ENCODE data around the gene EMC1. TPM values are rescaled to one million over a fixed set of nuclear protein-coding genes. Genes with fewer than 3 reads are reported as not detected.
A peak's percentile ranks its signal among the peaks of the same experiment; 100 is the strongest.

The EMC1 gene
- total RNA-seq, 6 experiments from 2014 or later: 86.8 to 106 (median 93.6) TPM

DNA sequence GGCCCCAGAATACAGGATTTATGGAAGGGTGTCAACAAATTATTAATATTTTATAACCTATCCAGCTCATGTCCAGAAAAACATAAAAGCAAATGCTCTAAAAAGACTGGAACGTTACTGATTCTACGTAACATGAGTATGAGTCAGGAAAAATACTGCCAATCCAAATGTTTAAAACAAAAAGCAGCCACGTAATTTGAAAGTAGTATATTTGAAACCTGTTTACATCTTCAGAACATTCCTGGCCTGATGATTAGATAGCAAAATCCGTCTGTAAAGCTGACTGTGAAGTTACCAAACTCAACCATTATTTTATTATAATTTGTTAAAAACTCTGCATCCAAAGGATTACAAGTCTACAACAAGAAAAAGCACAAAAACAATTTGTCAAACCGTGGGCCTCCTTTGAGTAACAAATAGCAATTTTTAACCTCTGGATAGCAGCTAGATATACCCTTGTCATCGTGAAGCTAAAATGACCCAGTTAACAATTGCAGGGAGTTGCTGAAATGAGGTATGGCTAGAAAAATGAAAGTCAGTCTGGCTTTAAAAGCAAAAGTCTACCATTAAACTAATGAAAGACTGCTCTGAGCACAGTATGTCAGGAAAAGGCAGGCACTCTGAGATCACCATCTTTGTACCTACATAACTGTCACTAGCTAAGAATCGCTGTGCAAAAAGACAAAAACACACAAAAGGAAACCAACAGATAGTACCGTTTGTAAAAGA, 42.5 kb downstream of the EMC1 start:
- Mint-ChIP-seq H3K36me3 (ENCODE audit: low read depth) (peaks cover 38% of the 10 kb centered on the region), H3K27me3 (ENCODE audit: insufficient read depth) (no peaks in the 10 kb centered on the region), H3K27ac (peak overlapping the region; percentile 93), H3K4me1 (ENCODE audit: low read depth) (peaks cover 76% of the 10 kb centered on the region), H3K9me3 (no peaks in the 10 kb centered on the region), H3K4me3 (peak overlapping the region; percentile 94)
- DNase-seq: peak; percentile 71
- no peak for TF ChIP-seq CTCF (IDR thresholded peaks at IDR 0.05)

DNA sequence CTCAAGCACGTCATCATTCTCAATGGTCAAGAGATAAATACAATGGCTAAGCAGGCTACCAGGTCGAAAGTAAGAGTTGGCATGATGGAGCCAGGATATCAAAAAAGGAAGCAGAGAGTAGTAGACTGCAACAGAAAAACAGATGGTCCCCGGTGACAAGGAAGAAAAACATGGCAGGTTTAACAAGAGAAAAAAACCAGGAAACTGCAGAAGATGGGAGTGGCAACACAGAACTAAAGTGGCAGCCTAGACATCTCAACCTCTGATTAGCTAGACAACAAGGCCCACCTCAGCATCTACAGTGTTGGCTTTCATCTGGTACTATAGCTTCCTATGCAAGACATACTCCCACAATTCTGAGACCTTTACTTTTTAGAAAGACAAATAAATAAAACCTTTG, 44.4 kb downstream of the EMC1 start:
- Mint-ChIP-seq H3K27me3 (ENCODE audit: insufficient read depth) (no peaks in the 10 kb centered on the region), H3K4me3 (peak overlapping the region; percentile 50), H3K9me3 (no peaks in the 10 kb centered on the region), H3K4me1 (ENCODE audit: low read depth) (peaks cover 76% of the 10 kb centered on the region), H3K27ac (peak overlapping the region; percentile 69), H3K36me3 (ENCODE audit: low read depth) (peaks cover 34% of the 10 kb centered on the region)
- no peak for TF ChIP-seq CTCF (IDR thresholded peaks at IDR 0.05)
- no peak for DNase-seq

GRCh38 chr1:19205845-19206244, 45.5 kb downstream of the EMC1 start:
- H3K9me3 Mint-ChIP-seq: no peaks in the 10 kb centered on the region
- peak overlapping the region; percentile 66 for H3K27ac Mint-ChIP-seq
- peaks cover 31% of the 10 kb centered on the region for H3K36me3 Mint-ChIP-seq (ENCODE audit: low read depth)
- no peak overlapping the region for H3K4me3 Mint-ChIP-seq
- no peak for DNase-seq
- peaks cover 71% of the 10 kb centered on the region for H3K4me1 Mint-ChIP-seq (ENCODE audit: low read depth)
- no peaks in the 10 kb centered on the region for H3K27me3 Mint-ChIP-seq (ENCODE audit: insufficient read depth)
- no peak for TF ChIP-seq CTCF (IDR thresholded peaks at IDR 0.05)

DNA sequence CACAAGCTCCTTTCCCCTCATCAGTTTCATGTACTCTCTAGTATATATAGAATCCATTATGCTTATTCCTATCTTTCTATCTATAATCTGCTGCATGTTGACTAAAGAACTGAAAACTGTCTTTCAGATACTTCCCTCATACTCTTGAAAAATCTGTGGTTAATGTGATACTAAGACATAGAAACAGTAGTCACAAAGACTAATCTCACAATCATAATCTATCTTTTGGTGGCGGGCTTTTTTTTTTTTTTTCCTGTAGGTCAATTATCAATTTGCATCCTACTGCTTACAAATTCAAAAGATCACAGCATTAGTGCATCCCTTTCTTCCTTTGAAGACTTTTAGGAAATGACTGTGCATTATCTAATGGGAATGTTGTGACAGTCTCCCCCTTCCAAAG, 45.9 kb downstream of the EMC1 start:
- H3K9me3 Mint-ChIP-seq: no peaks in the 10 kb centered on the region
- no peak for TF ChIP-seq CTCF (IDR thresholded peaks at IDR 0.05)
- no peak overlapping the region for H3K4me3 Mint-ChIP-seq
- peak overlapping the region; percentile 66 for H3K27ac Mint-ChIP-seq
- peaks cover 69% of the 10 kb centered on the region for H3K4me1 Mint-ChIP-seq (ENCODE audit: low read depth)
- peaks cover 27% of the 10 kb centered on the region for H3K36me3 Mint-ChIP-seq (ENCODE audit: low read depth)
- no peaks in the 10 kb centered on the region for H3K27me3 Mint-ChIP-seq (ENCODE audit: insufficient read depth)
- DNase-seq: no peak

GRCh38 chr1:19204446-19205266, 46.7 kb downstream of the EMC1 start:
- H3K4me3 Mint-ChIP-seq: peak overlapping the region; percentile 36
- H3K4me1 Mint-ChIP-seq (ENCODE audit: low read depth): peaks cover 69% of the 10 kb centered on the region
- DNase-seq: peak; percentile 6
- H3K27me3 Mint-ChIP-seq (ENCODE audit: insufficient read depth): no peaks in the 10 kb centered on the region
- peaks cover 23% of the 10 kb centered on the region for H3K36me3 Mint-ChIP-seq (ENCODE audit: low read depth)
- H3K9me3 Mint-ChIP-seq: no peaks in the 10 kb centered on the region
- no peak for TF ChIP-seq CTCF (IDR thresholded peaks at IDR 0.05)
- peak overlapping the region; percentile 66 for H3K27ac Mint-ChIP-seq

All from HFFc6 (cell line).